Measurements from ENCODE around the gene CHPT1. TPM values are rescaled to one million over a fixed set of nuclear protein-coding genes. Genes with fewer than 3 reads are reported as not detected.

CHPT1 gene
- total and polyA plus RNA-seq, 2 donors from 2014 or later = 32.1 to 65.5 TPM

- Histone ChIP-seq H3K27me3 (ENCODE audit: control insufficient read depth, insufficient read depth, low read length) (no peaks in the 10 kb centered on the region), H3K4me3 (ENCODE audit: low read length in 3 of 3) (peak overlapping the region in 2 of 3 donors; percentile 1 to 59), H3K36me3 (ENCODE audit: control insufficient read depth in 2 of 3, insufficient read depth in 3 of 3, low read length in 3 of 3) (no peaks in the 10 kb centered on the region), H3K9me3 (ENCODE audit: control insufficient read depth in 2 of 3, insufficient read depth in 1 of 3, low read length in 3 of 3) (no peaks in the 10 kb centered on the region), H3K9ac (ENCODE audit: low read length in 3 of 3) (peak overlapping the region in 1 of 3 donors; percentile 57), H3K27ac (ENCODE audit: low read depth in 2 of 2, low read length in 2 of 2) (peak overlapping the region in 1 of 2 donors; percentile 83), H3K4me1 (ENCODE audit: control insufficient read depth in 2 of 3, insufficient read depth in 2 of 3, low read depth in 1 of 3, low read length in 3 of 3) (peaks cover 0 to 23% (median 3%) of the 10 kb centered on the region in 3 donors)
- no peak for TF ChIP-seq CTCF (IDR thresholded peaks at IDR 0.05; ENCODE audit: borderline replicate concordance, extremely low read depth, insufficient read depth)
- DNase-seq (peak in 4 of 5 donors; percentile 15 to 78 (median 66)), FAIRE-seq (peak; percentile 35)
- intact Hi-C loops (cut with DNase I) = no loop called here
Observed at GRCh38 chr12:101713059-101713682, 15.7 kb downstream of the CHPT1 start.

GRCh38 chr12:101713930-101714329 is 16.5 kb downstream of the CHPT1 start:
- Histone ChIP-seq H3K9me3 (ENCODE audit: control insufficient read depth in 2 of 3, insufficient read depth in 1 of 3, low read length in 3 of 3) (no peaks in the 10 kb centered on the region), H3K4me1 (ENCODE audit: control insufficient read depth in 2 of 3, insufficient read depth in 2 of 3, low read depth in 1 of 3, low read length in 3 of 3) (peaks cover 0 to 23% (median 3%) of the 10 kb centered on the region in 3 donors), H3K27me3 (ENCODE audit: control insufficient read depth, insufficient read depth, low read length) (no peaks in the 10 kb centered on the region), H3K36me3 (ENCODE audit: control insufficient read depth in 2 of 3, insufficient read depth in 3 of 3, low read length in 3 of 3) (no peaks in the 10 kb centered on the region), H3K9ac (ENCODE audit: low read length in 3 of 3) (peak overlapping the region in 1 of 3 donors; percentile 57), H3K27ac (ENCODE audit: low read depth in 2 of 2, low read length in 2 of 2) (peak overlapping the region in 1 of 2 donors; percentile 83), H3K4me3 (ENCODE audit: low read length in 3 of 3) (peak overlapping the region in 1 of 3 donors; percentile 3)
- DNase-seq = no peak
- no peak for FAIRE-seq
- intact Hi-C loops (cut with DNase I) = no loop called here
- TF ChIP-seq CTCF (IDR thresholded peaks at IDR 0.05; ENCODE audit: borderline replicate concordance, extremely low read depth, insufficient read depth) = no peak

GRCh38 chr12:101714877-101715444 is 17.5 kb downstream of the CHPT1 start:
- intact Hi-C loops (cut with DNase I) = no loop called here
- no peak overlapping the region for H3K27ac ChIP-seq (ENCODE audit: low read depth in 2 of 2, low read length in 2 of 2)
- H3K36me3 ChIP-seq (ENCODE audit: control insufficient read depth in 2 of 3, insufficient read depth in 3 of 3, low read length in 3 of 3) = peaks cover 0 to 2% (median 0%) of the 10 kb centered on the region in 3 donors
- peaks cover 0 to 20% (median 3%) of the 10 kb centered on the region in 3 donors for H3K4me1 ChIP-seq (ENCODE audit: control insufficient read depth in 2 of 3, insufficient read depth in 2 of 3, low read depth in 1 of 3, low read length in 3 of 3)
- H3K27me3 ChIP-seq (ENCODE audit: control insufficient read depth, insufficient read depth, low read length) = no peaks in the 10 kb centered on the region
- no peaks in the 10 kb centered on the region for H3K9me3 ChIP-seq (ENCODE audit: control insufficient read depth in 2 of 3, insufficient read depth in 1 of 3, low read length in 3 of 3)
- TF ChIP-seq CTCF (IDR thresholded peaks at IDR 0.05; ENCODE audit: borderline replicate concordance, extremely low read depth, insufficient read depth) = no peak
- no peak overlapping the region for H3K4me3 ChIP-seq (ENCODE audit: low read length in 3 of 3)
- FAIRE-seq (no peak), DNase-seq (no peak)
- H3K9ac ChIP-seq (ENCODE audit: low read length in 3 of 3) = no peak overlapping the region
